VCaP (cell line): ENCODE results near the gene HJURP.
"Not testable (repeated sequence)": the region's sequence is repeated elsewhere in the genome, so short reads cannot be mapped to it uniquely, and the experiment has no call there.

ENCODE experiments used
- H3K27ac ChIP-seq: fragments of 450-650 bp; 2 replicates; pipeline ENCODE4 v1.5.1; 2017
- TF ChIP-seq, protein P1 (sequence below): fragments of 450-650 bp; conservative IDR thresholded peaks from 2 replicates; pipeline ENCODE4 v1.5.1; 2017; ENCODE audit warnings: mild to moderate bottlenecking, moderate library complexity

HJURP gene, protein sequence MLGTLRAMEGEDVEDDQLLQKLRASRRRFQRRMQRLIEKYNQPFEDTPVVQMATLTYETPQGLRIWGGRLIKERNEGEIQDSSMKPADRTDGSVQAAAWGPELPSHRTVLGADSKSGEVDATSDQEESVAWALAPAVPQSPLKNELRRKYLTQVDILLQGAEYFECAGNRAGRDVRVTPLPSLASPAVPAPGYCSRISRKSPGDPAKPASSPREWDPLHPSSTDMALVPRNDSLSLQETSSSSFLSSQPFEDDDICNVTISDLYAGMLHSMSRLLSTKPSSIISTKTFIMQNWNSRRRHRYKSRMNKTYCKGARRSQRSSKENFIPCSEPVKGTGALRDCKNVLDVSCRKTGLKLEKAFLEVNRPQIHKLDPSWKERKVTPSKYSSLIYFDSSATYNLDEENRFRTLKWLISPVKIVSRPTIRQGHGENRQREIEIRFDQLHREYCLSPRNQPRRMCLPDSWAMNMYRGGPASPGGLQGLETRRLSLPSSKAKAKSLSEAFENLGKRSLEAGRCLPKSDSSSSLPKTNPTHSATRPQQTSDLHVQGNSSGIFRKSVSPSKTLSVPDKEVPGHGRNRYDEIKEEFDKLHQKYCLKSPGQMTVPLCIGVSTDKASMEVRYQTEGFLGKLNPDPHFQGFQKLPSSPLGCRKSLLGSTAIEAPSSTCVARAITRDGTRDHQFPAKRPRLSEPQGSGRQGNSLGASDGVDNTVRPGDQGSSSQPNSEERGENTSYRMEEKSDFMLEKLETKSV

DNA sequence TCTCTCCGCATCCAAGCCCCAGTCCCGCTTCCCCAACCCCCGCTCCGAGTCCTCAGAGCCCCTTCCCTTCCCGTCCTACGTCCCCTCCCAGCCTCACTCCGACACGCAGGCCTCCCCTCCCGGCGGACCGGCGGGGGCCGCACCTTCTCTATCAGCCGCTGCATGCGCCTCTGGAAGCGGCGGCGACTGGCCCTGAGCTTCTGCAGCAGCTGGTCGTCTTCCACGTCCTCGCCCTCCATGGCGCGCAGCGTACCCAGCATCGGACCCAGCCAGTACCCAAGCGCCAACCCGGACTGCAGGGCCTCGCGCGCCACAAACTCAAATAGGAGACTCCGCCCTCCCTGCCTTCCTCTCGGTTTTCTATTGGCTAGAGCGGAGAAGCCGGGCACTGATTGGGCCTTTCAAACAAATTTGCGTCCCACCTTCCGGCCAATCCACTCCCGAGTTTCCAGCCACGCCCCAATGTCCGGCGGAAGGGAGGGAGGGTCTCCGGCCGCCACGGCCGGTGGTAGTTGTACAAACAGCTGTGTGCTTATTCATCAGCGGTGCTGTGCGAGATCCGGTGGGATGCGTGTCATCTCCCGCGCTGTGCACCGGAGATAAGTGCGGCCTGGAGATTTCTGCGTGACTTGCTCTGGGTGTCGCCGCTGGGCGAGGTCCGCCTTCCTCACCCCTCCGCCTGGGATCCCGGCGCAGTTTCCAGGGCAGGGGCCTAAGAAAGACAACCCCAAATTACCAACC is at the start of gene HJURP:
HJURP (minus strand) TSS at position 295 of the 741 bp plus-strand sequence; CDS start at position 260, 35 bp downstream.
- TF ChIP-seq, protein P1, sequence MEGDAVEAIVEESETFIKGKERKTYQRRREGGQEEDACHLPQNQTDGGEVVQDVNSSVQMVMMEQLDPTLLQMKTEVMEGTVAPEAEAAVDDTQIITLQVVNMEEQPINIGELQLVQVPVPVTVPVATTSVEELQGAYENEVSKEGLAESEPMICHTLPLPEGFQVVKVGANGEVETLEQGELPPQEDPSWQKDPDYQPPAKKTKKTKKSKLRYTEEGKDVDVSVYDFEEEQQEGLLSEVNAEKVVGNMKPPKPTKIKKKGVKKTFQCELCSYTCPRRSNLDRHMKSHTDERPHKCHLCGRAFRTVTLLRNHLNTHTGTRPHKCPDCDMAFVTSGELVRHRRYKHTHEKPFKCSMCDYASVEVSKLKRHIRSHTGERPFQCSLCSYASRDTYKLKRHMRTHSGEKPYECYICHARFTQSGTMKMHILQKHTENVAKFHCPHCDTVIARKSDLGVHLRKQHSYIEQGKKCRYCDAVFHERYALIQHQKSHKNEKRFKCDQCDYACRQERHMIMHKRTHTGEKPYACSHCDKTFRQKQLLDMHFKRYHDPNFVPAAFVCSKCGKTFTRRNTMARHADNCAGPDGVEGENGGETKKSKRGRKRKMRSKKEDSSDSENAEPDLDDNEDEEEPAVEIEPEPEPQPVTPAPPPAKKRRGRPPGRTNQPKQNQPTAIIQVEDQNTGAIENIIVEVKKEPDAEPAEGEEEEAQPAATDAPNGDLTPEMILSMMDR, result no peak
- H3K27ac ChIP-seq, result peak within 1 kb of the TSS; percentile 72

DNA sequence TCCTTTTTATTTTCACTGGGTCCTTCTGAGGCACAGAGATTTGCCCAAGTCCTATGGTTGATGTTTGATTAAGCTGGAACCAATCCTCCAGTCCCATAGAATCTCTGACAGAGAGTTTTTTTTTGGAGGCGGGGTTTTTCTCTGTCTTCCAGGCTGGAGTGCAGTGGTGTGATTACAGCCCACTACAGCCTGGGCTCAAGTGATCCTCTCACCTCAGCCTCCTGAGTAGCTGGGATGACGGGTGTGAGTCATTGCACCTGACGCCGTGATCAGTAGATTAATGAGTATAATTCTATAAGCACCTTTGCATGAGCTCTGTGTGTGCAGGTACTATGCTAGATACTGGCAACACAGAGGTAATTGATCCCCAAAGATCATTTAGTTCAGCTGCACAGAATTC is 47.5 kb upstream of the HJURP start:
- TF ChIP-seq, protein P1, result no peak
- H3K27ac ChIP-seq, result no peak overlapping the region

DNA sequence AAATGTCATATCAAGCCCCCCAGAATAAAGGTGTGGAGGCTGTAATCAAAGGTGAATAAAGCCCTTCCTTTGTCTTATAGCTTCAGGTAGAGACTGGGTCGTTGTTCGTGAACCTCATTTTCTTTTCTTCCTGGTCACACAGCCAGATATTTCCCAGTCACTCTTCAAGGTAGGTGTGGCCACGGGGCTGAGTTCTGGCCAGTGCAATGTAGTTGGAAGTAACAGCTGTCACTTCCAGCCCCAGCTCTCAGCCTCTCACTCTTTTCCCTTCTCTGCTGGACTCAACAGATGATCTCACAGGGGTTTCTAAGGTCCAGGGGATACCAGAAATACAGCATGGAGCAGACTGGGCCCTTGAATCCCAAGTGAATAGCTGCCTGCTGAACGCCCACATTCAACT is 47.0 kb upstream of the HJURP start:
- no peak overlapping the region for H3K27ac ChIP-seq
- TF ChIP-seq, protein P1, result no peak

DNA sequence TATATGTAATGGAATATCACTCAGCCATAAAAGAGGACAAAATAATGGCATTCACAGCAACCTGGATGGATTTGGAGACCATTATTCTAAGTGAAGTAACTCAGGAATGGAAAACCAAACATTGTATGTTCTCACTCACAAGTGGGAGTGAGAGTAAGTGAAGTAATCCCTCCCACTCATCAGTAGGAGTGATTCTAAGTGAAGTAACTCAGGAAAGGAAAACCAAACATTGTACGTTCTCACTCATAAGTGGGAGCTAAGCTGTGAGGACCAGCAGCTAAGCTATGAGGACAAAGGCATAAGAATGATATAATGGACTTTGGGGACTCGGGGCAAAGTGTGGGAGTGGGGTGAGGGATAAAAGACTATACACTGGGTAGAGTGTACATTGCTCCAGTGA is 41.9 kb upstream of the HJURP start:
- not testable (repeated sequence) for H3K27ac ChIP-seq

DNA sequence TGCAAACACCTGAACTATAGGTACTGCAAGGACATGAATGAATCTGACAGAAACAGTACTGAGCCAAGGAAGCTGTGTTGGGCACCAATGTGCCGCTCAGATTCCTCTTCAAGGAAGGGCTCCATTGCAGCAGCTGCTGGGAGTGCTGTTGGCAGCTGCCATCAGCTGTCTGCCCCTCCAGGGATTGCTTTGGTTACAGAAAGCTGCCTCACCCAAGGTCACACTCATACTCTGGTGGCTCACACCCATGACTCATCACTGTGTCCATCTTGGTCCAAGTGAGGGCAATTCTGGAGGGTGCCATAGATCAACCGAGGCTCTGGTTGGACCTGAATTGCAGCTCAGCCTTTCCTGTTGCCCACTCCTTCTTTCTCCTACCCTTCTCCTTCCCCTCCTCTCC is 38.5 kb upstream of the HJURP start:
- H3K27ac ChIP-seq, result no peak overlapping the region
- TF ChIP-seq, protein P1, result no peak

DNA sequence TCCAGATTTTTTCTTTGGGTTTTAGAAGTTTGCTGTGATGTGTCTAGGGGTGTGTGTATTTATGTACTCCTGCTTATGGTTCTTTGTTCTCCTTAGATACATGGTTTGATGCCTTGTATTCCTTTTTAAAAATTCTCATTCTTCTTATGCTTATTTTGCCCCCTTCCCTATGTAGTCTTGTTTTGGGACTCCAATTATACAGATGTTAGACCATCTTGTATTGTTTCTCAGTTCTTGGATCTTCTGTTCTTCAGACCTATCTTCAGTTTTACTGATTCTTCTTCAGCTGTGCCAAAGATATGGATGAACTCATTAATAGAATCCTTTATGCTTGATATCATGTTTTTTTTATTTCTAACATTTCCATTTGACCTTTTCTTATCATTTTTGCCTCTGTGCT is 28.0 kb upstream of the HJURP start:
- no peak overlapping the region for H3K27ac ChIP-seq
- TF ChIP-seq, protein P1, result no peak

DNA sequence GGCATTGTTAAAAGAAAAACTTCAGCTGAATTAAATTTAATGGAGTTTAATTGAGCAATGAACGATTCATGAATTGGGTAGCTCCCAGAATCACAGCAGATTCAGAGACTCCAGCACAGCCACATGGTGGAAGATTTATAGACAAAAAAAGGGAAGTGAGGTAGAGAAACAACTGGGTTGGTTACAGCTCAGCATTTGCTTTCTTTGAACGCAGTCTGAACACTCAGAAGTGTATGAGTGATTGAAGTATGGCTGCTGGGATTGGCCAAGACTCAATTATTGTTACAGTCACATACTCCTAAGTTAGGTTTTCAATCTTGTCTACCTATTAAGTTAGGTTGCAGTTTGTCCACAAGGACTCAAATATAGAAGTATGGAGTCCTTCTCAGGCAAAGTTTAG is 17.8 kb upstream of the HJURP start:
- not testable (repeated sequence) for H3K27ac ChIP-seq

DNA sequence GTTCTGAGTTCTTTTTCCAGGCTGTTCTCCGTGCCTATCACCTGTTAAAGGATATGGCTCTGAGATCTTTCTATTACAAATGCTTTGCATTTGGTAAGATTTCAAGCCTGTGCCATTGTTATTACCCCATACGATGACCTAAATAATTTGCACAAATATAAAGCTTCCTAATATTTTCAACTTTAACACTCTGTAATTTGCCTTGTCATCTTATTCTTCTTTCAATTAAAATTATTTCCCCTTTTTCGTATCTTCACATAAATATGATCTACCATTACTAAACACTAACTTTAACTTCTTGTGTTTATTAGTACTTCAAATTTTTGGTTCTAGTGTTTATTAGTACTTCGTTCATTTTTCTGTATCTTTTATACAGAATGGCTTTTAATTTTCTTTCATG is 17.1 kb upstream of the HJURP start:
- TF ChIP-seq, protein P1, result no peak
- H3K27ac ChIP-seq, result no peak overlapping the region
